Measurements from ENCODE around the gene C17orf107.

Gene C17orf107

DNA sequence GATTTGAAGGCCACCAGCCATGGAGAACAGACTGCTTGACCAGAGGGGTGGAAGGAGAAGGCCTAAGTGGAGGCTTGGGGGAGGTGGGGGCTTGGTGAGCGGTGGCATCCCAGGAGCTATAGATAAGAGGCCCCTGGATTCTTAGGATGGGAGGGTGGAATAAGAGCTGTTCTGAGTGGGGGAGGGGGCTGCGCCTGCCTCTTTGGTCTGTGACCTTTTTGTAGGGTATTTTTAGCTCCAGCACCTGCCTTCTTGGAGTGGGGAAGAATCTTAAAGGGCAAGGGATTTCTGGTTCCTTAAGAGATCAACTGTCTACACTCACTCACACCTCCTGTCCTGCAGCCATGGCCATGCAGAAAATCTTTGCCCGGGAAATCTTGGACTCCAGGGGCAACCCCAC, 52.1 kb downstream of the C17orf107 start:
- DNase-seq (ENCODE audit: low spot score), result no peak
- TF ChIP-seq, protein P1, sequence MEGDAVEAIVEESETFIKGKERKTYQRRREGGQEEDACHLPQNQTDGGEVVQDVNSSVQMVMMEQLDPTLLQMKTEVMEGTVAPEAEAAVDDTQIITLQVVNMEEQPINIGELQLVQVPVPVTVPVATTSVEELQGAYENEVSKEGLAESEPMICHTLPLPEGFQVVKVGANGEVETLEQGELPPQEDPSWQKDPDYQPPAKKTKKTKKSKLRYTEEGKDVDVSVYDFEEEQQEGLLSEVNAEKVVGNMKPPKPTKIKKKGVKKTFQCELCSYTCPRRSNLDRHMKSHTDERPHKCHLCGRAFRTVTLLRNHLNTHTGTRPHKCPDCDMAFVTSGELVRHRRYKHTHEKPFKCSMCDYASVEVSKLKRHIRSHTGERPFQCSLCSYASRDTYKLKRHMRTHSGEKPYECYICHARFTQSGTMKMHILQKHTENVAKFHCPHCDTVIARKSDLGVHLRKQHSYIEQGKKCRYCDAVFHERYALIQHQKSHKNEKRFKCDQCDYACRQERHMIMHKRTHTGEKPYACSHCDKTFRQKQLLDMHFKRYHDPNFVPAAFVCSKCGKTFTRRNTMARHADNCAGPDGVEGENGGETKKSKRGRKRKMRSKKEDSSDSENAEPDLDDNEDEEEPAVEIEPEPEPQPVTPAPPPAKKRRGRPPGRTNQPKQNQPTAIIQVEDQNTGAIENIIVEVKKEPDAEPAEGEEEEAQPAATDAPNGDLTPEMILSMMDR (IDR thresholded peaks at IDR 0.05; ENCODE audit: extremely low read depth, missing control alignments), result no peak
